Mesenchymal stem cell (in vitro differentiated cells and primary cell): Measurements from ENCODE around the gene LRP11.
A peak's percentile ranks its signal among the peaks of the same experiment; 100 is the strongest.

Source experiments
- DNase-seq: peaks from one replicate; pipeline ENCODE4 v3.0.0-alpha.2; 2013
- H2AFZ ChIP-seq: one replicate; pipeline ENCODE4 v1.6.1; 2013; ENCODE audit warnings: low read depth, mild to moderate bottlenecking, control low read depth, inconsistent platforms, low read length, moderate library complexity
- H2AK5ac ChIP-seq: 2 replicates; pipeline ENCODE4 v1.6.1; 2013; ENCODE audit warnings: low read length, moderate library complexity, mild to moderate bottlenecking, inconsistent platforms; ENCODE audit not compliant: severe bottlenecking
- H2BK120ac ChIP-seq: one replicate; pipeline ENCODE4 v1.6.1; 2013; ENCODE audit warnings: low read depth, mild to moderate bottlenecking, inconsistent platforms, low read length, moderate library complexity
- H2BK12ac ChIP-seq, 2 experiments: one replicate each; pipeline ENCODE4 v1.6.1; 2013; ENCODE audit warnings: inconsistent platforms in 2 of 2, low read length in 2 of 2, mild to moderate bottlenecking in 2 of 2, moderate library complexity in 2 of 2, control low read depth in 1 of 2
- H2BK15ac ChIP-seq: one replicate; pipeline ENCODE4 v1.6.1; 2013; ENCODE audit warnings: mild to moderate bottlenecking, low read depth, inconsistent platforms; ENCODE audit not compliant: poor library complexity, severe bottlenecking
- H2BK5ac ChIP-seq: 2 replicates; pipeline ENCODE4 v1.6.1; 2013; ENCODE audit warnings: low read depth, mild to moderate bottlenecking, low read length, control low read depth, inconsistent platforms; ENCODE audit not compliant: poor library complexity, severe bottlenecking
- H3K14ac ChIP-seq, 2 experiments: one replicate each; pipeline ENCODE4 v1.6.1; 2013; ENCODE audit warnings: inconsistent platforms in 2 of 2, low read length in 2 of 2, control low read depth in 1 of 2, mild to moderate bottlenecking in 1 of 2, moderate library complexity in 1 of 2
- H3K18ac ChIP-seq, 2 experiments: one replicate each; pipeline ENCODE4 v1.6.1; 2013; ENCODE audit warnings: inconsistent platforms in 2 of 2, low read length in 2 of 2, control low read depth in 1 of 2, low read depth in 1 of 2, mild to moderate bottlenecking in 1 of 2
- H3K23ac ChIP-seq, 2 experiments: one replicate each; pipeline ENCODE4 v1.6.1; 2013; ENCODE audit warnings: inconsistent platforms in 2 of 2, low read length in 2 of 2, mild to moderate bottlenecking in 2 of 2, moderate library complexity in 2 of 2, control low read depth in 1 of 2
- H3K27ac ChIP-seq: 2 replicates; pipeline ENCODE4 v1.5.1; 2013; ENCODE audit warnings: mild to moderate bottlenecking, moderate library complexity, low read length, control low read depth, inconsistent platforms; ENCODE audit not compliant: poor library complexity, severe bottlenecking
- H3K27me3 ChIP-seq, 2 experiments: 2 replicates each; pipeline versions ENCODE4 v1.6.1 to v1.7.0; 2013; ENCODE audit warnings: low read length in 2 of 2, mild to moderate bottlenecking in 2 of 2, moderate library complexity in 2 of 2, control low read depth in 1 of 2, inconsistent platforms in 1 of 2; ENCODE audit not compliant: control insufficient read depth in 1 of 2, insufficient read depth in 1 of 2
- H3K36me3 ChIP-seq, 2 experiments: 2 replicates each; pipeline versions ENCODE4 v1.6.1 to v1.7.0; 2013; ENCODE audit warnings: low read length in 2 of 2, control low read depth in 1 of 2, inconsistent platforms in 1 of 2, low read depth in 1 of 2, mild to moderate bottlenecking in 1 of 2; ENCODE audit not compliant: insufficient read depth in 2 of 2, control insufficient read depth in 1 of 2
- H3K4ac ChIP-seq, 2 experiments: one replicate each; pipeline ENCODE4 v1.6.1; 2013; ENCODE audit warnings: inconsistent platforms in 2 of 2, low read length in 2 of 2, mild to moderate bottlenecking in 2 of 2, moderate library complexity in 2 of 2, control low read depth in 1 of 2, low read depth in 1 of 2
- H3K4me1 ChIP-seq: 2 replicates; pipeline ENCODE4 v1.6.1; 2013; ENCODE audit warnings: low read depth, low read length, control low read depth; ENCODE audit not compliant: control insufficient read depth, insufficient read depth
- H3K4me2 ChIP-seq: 2 replicates; pipeline ENCODE4 v1.6.1; 2013; ENCODE audit warnings: low read length, mild to moderate bottlenecking, inconsistent platforms; ENCODE audit not compliant: poor library complexity, severe bottlenecking
- H3K4me3 ChIP-seq, 2 experiments: 2 replicates each; pipeline versions ENCODE4 v1.5.1 to v1.7.0; 2013; ENCODE audit warnings: low read length in 2 of 2, mild to moderate bottlenecking in 2 of 2, control low read depth in 1 of 2, low read depth in 1 of 2; ENCODE audit not compliant: insufficient read depth in 1 of 2
- H3K79me1 ChIP-seq: replicated peaks from 2 replicates; pipeline ENCODE4 v1.6.1; 2013; ENCODE audit warnings: mild to moderate bottlenecking, control low read depth, low read length, inconsistent platforms; ENCODE audit not compliant: poor library complexity, severe bottlenecking
- H3K9ac ChIP-seq: 2 replicates; pipeline ENCODE4 v1.7.0; 2013; ENCODE audit warnings: mild to moderate bottlenecking, low read length, moderate library complexity
- H3K9me3 ChIP-seq: 2 replicates; pipeline ENCODE4 v1.7.0; 2013; ENCODE audit warnings: mild to moderate bottlenecking, low read length; ENCODE audit not compliant: control insufficient read depth
- H4K8ac ChIP-seq: one replicate; pipeline ENCODE4 v1.6.1; 2013; ENCODE audit warnings: inconsistent platforms, mild to moderate bottlenecking, low read length, moderate library complexity
- H4K91ac ChIP-seq: one replicate; pipeline ENCODE4 v1.6.1; 2013; ENCODE audit warnings: mild to moderate bottlenecking, low read length, inconsistent platforms
- WGBS: methylation state at CpG from one replicate; pipeline ENCODE4 v1.1.7; 2013; ENCODE audit warnings: mixed read lengths; 5-methylcytosine and 5-hydroxymethylcytosine counted together

Gene LRP11

DNA sequence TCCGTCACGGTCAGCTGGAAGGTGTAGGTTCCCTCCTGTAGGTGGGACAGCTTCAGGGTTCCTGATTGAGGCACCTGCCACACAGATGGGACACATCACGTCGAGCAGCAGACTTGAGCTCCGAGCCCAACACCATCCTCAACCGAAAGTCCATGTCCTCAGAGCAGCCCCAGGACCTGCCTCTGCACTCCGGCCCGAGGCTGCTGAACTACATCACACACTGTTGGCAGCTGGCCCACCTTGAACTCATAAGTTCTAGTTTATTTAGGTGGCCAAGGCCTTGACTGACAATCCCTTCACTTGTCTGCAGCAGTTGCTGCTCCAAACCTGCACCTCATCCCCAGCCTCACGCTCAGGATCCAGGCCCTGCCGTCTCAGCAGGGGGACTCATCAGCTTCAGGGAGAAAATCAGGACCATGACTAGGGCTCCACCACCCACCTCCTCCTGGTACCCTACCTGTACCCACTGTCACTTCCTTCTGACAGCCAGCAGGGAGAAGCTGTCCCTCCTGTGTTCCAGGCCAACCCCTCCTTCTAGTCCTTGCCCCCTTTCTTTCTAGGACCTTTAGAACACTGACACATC, 21.0 kb downstream of the LRP11 start:
- 94% methylated on average over 10 of the region's 10 CpGs for WGBS
- peaks cover 4% of the 10 kb centered on the region for H3K79me1 ChIP-seq

DNA sequence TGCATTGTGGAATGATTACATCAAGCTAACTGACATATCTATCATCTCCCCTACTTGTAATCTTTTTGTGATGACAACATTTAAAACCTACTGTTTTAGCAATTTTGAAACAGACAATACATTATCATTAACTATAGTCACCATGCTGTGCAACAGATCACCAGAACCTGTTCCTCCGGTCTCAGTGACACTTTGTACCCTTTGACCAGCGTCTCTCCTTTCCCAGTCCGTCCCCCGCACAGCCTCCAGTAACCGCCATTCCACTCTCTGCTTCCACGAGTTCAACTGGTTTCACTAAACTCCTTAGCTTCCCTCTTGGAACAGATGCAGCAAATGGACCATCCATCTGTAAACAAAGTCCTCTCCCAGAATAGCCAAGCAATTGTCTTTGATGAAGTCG, 21.8 kb downstream of the LRP11 start:
- Histone ChIP-seq H4K8ac (no peak overlapping the region), H2BK15ac (no peak overlapping the region), H3K9me3 (no peaks in the 10 kb centered on the region), H3K18ac (no peak overlapping the region), H3K79me1 (peaks cover 4% of the 10 kb centered on the region), H3K23ac (no peak overlapping the region), H2BK5ac (no peak overlapping the region), H3K9ac (no peak overlapping the region), H2AK5ac (no peak overlapping the region), H3K36me3 (peaks cover 4 to 17% of the 10 kb centered on the region in 2 experiments), H3K27ac (no peak overlapping the region), H3K4me1 (peaks cover 22% of the 10 kb centered on the region), H2BK120ac (no peak overlapping the region), H2AFZ (no peak overlapping the region), H3K14ac (no peak overlapping the region), H3K27me3 (no peaks in the 10 kb centered on the region), H3K4ac (no peak overlapping the region), H3K4me3 (no peak overlapping the region), H2BK12ac (no peak overlapping the region), H3K4me2 (no peak overlapping the region), H4K91ac (no peak overlapping the region)
- no peak for DNase-seq
- WGBS, result 96% methylated on average over 7 of the region's 7 CpGs

More for the DNA sequence above, 21.0 kb downstream of the LRP11 start:
- Histone ChIP-seq H3K14ac (no peak overlapping the region), H3K4me3 (no peak overlapping the region), H2AK5ac (no peak overlapping the region), H3K9me3 (no peaks in the 10 kb centered on the region), H3K4ac (no peak overlapping the region), H2BK5ac (no peak overlapping the region), H2BK120ac (no peak overlapping the region), H3K23ac (no peak overlapping the region), H3K27ac (no peak overlapping the region), H3K18ac (no peak overlapping the region), H4K8ac (no peak overlapping the region), H3K4me2 (no peak overlapping the region), H2AFZ (no peak overlapping the region), H3K36me3 (peaks cover 4 to 14% of the 10 kb centered on the region in 2 experiments), H2BK15ac (no peak overlapping the region), H2BK12ac (no peak overlapping the region), H3K4me1 (peaks cover 24% of the 10 kb centered on the region), H3K27me3 (no peaks in the 10 kb centered on the region), H3K9ac (no peak overlapping the region), H4K91ac (peak overlapping the region; percentile 15)
- no peak for DNase-seq

GRCh38 chr6:149840345-149841075, 23.6 kb downstream of the LRP11 start:
- no peak overlapping the region for H4K91ac ChIP-seq
- H3K79me1 ChIP-seq, result peaks cover 4% of the 10 kb centered on the region
- H3K23ac ChIP-seq, result no peak overlapping the region
- DNase-seq, result peak; percentile 69
- H3K9ac ChIP-seq, result peak overlapping the region; percentile 40
- no peak overlapping the region for H2BK5ac ChIP-seq
- no peak overlapping the region for H2BK12ac ChIP-seq
- H3K27ac ChIP-seq, result no peak overlapping the region
- no peak overlapping the region for H3K4ac ChIP-seq
- no peak overlapping the region for H2AFZ ChIP-seq
- H3K14ac ChIP-seq, result no peak overlapping the region
- WGBS, result 24% methylated on average over 7 of the region's 8 CpGs
- peaks cover 8% of the 10 kb centered on the region for H3K4me1 ChIP-seq
- H4K8ac ChIP-seq, result peak overlapping the region; percentile 7
- H3K9me3 ChIP-seq, result no peaks in the 10 kb centered on the region
- no peaks in the 10 kb centered on the region for H3K27me3 ChIP-seq
- H3K18ac ChIP-seq, result peak overlapping the region in 1 of 2 experiments; percentile 0
- no peak overlapping the region for H2BK120ac ChIP-seq
- no peak overlapping the region for H3K4me3 ChIP-seq
- H2AK5ac ChIP-seq, result no peak overlapping the region
- peaks cover 4 to 30% of the 10 kb centered on the region in 2 experiments for H3K36me3 ChIP-seq
- no peak overlapping the region for H2BK15ac ChIP-seq
- no peak overlapping the region for H3K4me2 ChIP-seq

DNA sequence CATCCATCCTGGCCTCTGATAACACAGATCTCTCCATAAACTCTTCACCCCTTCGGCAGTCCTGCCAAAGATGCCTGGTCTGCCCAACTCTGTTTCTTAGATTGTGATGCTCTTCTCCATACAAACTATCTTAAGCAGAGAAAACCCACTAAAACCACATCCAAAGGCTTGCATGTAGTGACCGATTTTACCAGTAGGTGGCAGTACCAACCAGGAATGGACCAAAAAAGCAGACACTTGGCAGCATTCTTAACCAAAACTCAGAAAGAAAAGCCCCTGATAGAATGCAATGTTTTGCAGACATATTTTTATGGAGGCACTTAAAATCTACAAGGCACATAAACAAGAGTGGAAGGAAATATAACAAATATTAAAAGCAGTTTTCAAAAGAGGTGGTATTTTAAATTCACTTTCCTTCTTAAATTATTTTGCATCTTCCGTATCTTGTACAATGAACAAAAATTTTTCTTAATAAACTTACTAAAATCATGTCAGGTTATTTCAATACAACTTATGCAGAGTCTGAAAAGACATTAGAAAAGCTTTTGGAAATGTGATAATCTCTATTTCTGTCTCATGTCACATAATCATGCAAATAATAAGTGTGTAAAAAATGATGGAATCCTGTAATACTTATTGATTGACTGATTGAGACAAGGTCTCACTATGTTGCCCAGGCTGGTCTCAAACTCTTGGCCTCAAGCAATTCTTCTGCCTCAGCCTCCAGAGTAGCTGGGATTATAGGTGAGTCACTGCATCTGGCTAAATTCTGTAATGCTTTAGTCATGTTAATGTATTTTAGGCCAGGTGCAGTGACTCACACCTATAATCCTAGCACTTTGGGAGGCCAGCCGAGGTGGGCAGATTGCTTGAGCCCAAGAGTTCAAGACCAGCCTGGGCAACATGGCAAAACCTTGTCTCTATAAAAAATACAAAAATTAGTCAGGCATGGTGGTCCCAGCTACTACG, 29.4 kb downstream of the LRP11 start:
- Histone ChIP-seq H3K4me1 (peaks cover 2% of the 10 kb centered on the region), H3K4ac (no peak overlapping the region), H3K4me3 (no peak overlapping the region), H3K23ac (no peak overlapping the region), H3K27me3 (no peaks in the 10 kb centered on the region), H3K4me2 (no peak overlapping the region), H4K91ac (no peak overlapping the region), H2AFZ (no peak overlapping the region), H3K27ac (no peak overlapping the region), H3K79me1 (no peaks in the 10 kb centered on the region), H2BK5ac (no peak overlapping the region), H3K18ac (no peak overlapping the region), H2BK120ac (no peak overlapping the region), H2BK15ac (no peak overlapping the region), H3K9me3 (no peaks in the 10 kb centered on the region), H3K14ac (no peak overlapping the region), H3K36me3 (peaks cover 3 to 45% of the 10 kb centered on the region in 2 experiments), H2BK12ac (no peak overlapping the region), H2AK5ac (no peak overlapping the region), H4K8ac (no peak overlapping the region), H3K9ac (no peak overlapping the region)
- 9% methylated on average over 3 of the region's 5 CpGs for WGBS
- peak; percentile 69 for DNase-seq
